ENCODE measurements around the gene RTP1. TPM values are rescaled to one million over a fixed set of nuclear protein-coding genes. Genes with fewer than 3 reads are reported as not detected.
A peak's percentile ranks its signal among the peaks of the same experiment; 100 is the strongest.
"Not testable (repeated sequence)": the region's sequence is repeated elsewhere in the genome, so short reads cannot be mapped to it uniquely, and the experiment has no call there.

Gene RTP1, protein sequence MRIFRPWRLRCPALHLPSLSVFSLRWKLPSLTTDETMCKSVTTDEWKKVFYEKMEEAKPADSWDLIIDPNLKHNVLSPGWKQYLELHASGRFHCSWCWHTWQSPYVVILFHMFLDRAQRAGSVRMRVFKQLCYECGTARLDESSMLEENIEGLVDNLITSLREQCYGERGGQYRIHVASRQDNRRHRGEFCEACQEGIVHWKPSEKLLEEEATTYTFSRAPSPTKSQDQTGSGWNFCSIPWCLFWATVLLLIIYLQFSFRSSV
- not detected for polyA plus RNA-seq (2013, experiment 1 of 2; ENCODE audit: insufficient read length)
- polyA plus RNA-seq (2013, experiment 2 of 2; ENCODE audit: insufficient read length), result not detected

DNA sequence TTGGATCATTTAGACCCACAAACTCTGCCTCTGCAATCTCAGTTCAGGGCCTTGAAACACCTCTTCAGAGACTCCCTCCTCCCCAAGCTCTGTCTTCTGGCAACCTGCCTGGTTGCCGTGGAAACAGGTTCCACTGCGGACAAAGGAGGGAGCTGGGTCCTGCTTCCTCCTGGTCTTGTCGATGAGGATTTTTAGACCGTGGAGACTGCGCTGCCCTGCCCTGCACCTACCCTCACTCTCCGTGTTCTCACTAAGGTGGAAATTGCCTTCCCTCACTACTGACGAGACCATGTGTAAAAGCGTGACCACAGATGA, at the start of gene RTP1:
Gene RTP1 (plus strand): TSS at position 152 of the 315 bp plus-strand sequence. CDS start 30 bp downstream, at position 182.
- no peak for DNase-seq

DNA sequence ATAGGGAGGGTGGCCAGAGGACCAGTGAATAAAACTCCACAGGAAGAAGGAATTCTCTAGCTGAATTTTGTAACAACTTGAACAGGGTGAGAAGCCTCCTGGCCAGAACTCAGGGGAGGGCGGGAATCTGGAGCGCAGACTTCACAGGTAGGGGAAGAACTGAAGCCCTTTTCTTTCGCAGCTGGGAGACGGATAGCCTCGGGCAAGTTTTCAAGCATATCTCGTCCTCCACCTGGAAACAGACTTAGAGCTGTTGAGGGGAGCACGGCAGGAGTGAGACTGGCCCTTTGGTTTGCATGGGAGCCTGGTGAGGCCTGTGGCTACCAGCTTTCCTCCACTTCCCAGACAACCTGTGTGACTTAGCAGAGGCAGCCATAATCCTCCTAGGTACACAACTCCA, 47.1 kb upstream of the RTP1 start:
- DNase-seq, result no peak

DNA sequence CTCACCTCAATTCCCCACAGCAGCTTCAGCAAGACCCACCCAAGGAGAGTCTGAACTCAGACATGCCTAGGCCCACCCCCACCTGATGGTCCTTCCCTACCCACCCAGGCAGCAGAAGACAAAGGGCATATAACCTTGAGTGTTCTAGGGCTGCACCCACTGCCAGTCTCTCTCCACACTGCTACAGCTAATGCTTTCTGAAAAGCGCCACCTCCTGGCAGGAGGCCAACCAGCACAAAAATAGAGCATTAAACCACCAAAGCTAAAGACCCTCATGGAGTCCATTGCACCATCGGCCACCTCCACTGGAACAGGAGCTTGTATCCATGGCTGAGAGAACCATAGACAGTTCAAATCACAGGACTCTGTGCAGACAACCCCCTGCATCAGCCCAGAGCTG, 46.7 kb upstream of the RTP1 start:
- peak; percentile 11 for DNase-seq

DNA sequence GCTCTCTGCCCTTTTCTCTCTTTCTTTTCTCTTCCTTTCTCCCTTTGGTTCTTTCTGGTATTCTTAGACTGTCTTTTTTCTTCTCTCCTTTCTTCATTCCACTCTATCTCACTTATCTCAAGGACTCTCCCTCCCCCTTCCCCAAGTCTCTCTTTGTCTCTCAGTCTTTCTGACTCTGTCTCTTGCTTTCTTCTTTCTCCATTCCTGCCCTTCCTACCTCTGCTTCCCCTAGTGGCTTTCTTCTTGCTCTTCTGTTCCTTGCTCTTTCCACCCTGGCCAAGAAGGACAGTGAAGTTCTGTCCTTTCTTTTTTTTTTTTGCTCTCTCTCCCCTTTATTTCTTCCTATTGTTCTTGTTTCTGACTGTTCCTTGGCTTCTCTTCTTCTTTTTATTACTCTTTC, 35.7 kb upstream of the RTP1 start:
- no peak for DNase-seq

DNA sequence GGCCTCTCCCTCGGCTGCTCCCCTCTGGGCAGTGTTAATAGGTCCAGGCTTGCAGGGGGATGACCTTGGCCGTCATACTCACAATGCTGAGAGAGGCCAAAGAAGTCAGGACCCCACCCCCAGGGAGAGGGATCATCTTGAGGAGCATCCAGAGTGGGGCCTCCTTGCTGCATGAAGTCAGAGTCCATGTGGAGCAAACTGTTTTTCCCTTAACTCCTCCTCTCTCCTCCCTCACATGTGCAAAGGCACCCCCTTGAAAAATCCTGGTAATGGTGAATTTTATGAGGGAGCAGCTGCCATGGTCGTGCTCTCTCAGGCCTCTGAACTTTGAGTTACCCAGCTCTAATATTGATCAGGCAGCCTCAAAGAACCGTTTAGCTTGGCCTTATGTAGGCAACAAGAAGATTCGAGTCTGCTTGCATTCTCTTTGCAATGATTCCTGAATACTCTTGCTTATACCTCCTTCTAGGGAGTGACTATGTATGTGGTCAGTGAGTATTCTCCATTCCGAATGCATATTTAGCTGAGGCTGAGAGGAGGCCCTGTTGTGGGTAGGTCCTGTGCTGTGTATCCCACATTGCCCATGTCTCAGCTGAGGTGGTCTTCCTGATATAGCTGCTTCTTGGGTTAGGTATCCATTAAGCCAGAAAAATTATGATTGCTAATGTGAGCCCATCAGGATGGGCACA, 34.9 kb upstream of the RTP1 start:
- DNase-seq, result no peak

DNA sequence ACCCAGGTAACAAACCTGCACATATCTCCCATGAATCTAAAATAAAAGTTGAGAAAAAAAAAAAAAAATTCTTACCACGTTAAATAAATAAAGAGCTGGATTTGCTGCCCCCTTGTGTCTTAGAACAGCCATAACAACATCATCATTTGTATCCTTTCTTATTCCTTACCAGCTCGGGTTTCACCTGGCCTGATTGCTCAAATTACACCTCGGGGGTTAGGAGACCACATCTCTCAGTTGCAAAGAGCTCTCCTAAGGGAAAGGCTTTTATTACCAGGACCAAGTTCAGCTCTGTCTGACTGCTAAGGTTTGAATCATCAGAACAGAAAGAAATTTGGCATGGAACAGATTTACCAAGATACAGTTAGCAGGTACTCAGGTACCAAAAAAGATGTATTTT, 32.1 kb upstream of the RTP1 start:
- DNase-seq, result peak; percentile 60

DNA sequence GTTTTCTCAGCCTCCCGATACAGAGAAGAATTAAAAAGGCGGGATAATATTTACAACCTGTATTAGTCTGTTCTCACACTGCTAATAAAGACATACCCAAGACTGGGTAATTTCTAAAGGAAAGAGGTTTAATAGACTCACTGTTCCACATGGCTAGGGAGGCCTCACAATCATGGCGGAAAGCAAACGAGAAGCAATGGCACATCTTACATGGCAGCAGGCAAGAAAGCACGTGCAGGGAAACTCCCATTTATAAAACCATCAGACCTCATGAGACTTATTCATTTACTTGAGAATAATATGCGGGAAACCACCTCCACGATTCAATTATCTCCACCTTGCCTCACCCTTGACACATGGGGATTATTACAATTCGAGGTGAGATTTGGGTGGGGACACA, 30.5 kb upstream of the RTP1 start:
- no peak for DNase-seq

DNA sequence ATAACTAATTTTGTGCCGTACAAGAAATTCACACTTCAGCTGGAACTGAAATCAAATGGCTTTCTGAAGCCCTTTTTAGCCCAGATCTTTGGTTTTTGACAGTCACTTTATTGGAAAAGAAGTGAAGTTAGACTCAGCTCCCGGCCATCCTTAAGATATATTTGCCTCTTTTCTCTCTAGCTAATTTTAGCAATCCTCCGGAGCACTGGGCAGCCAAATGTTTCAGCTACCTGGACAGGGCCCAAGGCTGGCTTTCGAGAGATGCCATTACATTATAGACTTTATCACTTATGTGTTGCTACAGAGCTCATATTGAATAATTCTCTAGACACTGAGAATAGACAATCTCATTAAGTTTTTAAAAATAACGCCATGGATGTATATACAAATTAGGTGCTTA, 29.5 kb upstream of the RTP1 start:
- no peak for DNase-seq

DNA sequence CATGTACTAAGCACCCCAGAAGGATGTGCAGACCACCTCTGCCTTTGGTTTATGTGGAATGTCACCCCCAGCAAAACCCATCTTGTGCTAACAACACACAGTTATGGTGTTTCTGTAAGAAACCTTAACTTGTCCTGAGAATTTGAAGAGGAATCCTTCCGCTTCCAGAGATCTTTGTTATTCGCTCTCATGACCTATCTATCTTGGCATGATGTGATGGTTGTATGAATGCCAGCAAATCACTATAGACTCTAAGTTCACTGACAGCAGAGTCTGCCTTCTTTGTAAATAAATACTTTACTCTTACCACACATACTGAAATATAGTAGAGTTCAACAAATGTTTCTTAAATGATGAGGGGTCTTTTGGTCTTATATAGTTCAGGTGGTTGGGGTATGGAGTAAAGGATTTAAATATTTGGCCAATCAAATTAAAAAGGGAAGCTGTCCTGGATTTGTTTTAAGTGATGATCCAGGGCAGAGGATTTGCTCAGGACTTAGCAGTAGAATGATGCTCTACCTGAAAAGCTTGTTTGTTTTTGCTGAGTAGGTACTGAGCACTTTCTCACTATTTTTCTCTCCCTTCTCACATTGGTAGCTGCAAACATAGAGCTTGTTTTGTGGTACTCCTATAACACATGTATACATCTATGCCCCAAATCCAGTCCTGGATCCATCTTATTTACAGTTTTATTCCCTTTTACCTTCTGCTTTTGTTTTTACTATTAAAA, 27.9 kb upstream of the RTP1 start:
- DNase-seq, result peak; percentile 58

DNA sequence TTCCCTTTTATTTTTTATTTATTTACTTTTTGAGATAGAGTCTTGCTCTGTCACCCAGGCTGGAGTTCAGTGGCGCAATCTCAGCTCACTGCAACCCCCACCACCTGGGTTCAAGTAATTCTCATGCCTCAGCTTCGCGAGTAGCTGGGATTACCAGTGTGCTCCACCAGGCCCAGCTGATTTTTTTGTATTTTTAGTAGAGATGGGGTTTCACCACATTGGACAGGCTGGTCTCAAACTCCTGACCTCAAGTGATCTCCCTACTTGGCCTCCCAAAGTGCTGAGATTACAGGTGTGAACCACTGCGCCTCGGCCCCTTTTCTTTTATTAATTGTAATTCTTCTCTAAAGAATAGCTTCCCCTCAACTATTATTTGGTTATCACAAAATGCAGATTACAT, 26.4 kb upstream of the RTP1 start:
- not testable (repeated sequence) for DNase-seq

DNA sequence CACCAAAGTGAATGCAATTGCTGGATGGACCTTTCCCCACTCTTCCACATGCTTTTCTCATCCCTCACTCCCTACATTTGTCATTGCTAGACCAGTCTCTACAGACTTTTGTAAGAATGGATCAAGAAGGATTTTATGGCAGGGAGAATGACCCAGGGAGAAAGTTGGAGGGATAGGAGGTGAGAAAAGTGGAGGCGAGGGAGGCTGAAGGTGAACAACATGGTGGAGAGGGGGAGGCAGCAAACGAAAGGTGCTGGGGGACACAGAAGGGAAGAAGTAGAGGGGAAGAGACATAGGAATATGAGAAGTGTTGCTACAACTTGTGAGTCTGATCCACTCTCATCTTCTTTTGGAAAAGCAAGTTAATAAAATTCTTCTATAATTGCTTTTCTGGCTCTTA, 24.4 kb upstream of the RTP1 start:
- DNase-seq, result no peak

DNA sequence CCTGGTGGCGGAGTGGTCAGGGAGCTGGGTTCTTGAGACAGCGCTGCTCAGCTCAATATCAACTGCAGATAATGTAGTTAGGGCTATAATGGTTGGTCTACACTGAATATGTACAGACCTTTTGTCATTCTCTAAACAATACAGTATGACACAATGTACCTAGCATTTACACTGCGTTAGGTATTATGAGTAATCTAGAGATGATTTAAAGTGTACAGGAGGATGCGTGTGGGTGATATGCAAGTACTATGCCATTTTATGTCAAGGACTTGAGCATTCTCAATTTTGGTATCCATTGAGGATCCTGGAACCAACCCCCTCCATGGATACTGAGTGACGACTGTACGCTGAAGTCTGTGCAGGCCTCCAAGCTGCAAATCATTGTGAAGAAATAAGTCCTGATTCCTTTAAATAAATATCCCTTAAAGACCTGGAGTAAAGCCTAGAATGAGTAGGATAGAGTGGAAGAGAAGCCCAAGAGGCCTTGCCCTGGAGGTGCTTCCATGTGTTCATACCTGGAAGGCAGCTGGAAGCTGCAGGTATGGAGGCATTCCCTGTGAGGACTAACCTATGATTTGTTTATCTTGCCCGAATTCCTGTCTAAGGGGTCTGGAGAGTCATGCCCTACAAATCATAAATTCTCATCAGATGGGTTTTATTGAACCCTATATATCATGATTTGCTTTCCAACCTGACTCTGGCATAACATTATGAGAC, 15.7 kb upstream of the RTP1 start:
- DNase-seq, result no peak

DNA sequence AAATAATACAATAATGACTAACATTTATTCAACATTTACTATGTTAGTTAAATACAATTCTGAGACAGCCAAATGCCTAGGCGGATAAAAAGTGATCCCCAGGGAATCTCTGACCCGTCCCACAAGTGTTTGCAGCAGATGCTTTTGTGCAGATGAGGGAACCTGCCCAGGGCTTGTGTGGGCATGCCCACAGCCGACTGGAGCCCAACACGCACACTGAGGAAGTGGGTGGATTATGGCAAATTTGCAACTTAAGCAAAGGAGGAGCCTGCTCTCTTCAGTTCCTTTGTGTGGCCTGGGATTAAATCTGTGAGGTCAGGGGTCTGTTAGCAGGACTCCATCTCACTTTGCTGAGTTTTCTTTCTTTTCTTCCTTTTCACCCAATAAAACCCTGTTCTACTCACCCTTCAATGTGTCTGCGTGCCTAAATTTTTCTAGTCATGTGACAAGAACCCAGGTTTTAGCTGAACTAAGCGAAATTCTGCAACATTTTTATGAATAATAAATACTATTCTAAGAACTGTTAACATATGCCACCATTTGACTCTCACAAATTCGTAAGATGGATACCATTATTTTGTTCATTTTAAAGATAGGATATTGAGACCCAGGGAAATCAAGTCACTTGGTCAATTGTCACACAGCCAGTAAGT, 13.9 kb upstream of the RTP1 start:
- DNase-seq, result peak; percentile 54

DNA sequence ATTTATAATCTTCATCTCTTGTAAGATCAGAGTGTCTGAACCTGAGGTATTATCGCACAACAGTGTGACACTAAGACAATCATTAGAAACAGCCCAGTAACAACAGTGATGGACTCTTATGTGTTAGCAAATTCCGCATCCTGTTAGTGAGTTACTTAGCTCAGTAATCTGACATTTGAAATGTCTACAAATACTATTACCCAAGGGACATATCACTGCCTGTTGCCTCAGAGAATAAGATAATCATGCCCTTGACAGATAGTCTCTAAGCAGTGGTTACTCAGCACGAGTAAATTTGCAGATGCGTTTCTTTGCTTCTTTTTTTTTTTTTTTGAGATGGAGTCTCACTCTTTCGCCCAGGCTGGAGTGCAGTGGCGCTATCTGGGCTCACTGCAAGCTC, 13.4 kb upstream of the RTP1 start:
- DNase-seq, result no peak

DNA sequence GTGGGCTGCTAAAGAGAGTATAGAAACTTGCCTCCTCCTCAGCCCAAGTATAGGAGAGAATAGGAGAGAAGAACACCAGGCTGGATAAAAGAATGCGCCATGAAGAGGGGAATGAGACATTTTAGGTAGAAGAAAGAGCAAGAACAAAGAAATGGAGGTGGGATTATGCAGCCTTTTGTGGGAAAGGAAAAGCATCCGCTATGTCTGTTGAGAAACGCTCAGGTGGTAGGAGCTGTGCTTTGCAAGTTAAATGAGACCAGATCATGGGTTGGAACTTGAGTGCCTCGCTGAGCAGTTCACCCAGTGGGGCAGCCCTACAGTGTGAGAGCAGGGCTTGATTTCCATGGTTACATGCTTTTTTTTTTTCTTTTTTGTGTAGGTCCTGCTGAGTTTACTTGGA, 11.5 kb upstream of the RTP1 start:
- no peak for DNase-seq

DNA sequence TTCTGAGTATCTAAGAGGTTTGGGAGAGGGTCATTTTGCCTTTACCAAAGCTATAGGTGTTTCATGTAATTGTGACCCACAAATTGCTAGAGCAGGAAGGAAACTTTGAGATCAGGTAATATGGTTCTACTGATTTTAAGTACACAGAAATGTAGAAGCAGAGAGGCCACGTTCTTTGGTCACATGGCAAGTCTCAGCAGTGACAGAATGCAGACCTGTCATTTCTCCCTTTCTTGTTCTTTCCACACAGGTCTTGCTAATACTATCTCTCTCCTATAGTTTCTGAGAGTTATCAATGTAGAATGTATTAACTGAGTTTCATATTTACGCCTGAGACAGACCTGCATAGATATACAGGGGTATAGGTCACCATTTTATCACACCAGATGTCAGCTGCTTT, 10.9 kb upstream of the RTP1 start:
- DNase-seq, result no peak

DNA sequence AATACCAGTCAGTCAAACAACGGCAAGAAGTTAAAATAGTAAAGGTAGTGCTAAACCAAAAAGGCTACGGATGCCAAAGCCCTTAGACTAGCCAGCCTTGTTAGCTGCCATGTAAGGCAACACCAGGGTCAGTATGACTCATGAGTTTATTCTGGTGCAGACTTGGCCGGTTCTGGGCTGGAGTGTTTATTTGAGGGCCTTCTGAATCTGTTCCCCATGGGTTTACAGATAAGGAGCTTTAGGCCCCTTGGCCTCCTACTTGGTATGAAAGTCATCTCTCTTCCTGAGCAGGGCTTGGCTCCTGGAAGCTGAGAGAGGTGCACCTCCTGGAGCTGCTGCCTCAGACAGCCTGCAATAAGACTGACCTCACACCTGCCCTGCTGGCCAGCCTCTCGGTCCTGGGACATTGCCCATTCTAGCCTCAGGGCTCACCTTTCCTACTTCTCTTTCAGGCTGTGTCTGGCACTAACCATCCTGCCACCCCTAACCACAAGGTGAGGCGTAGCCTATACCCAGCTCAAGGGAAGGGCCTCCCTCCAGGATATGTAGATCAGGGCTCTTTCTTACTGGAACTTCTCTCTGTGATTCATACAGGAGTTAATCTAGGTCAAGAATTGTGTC, 10.4 kb upstream of the RTP1 start:
- DNase-seq, result peak; percentile 74

DNA sequence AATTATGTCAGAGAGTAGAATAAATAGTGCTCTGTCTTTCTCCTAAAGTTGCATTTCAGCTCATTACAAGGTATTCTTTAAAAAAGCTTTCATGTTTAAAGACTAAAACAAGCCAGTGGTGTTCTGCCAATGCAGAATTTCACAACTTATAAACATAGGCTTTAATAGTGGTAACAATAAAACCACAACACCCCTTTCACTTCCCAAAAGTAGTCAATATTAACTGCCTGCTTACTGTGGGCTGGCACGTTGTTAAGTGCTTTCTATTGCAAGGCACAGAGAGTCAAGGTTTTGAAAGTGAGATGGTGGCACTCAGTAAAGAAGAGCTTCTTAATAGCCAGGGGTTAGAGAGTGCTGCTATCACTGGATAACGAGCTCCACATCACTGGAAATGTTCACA, 8.4 kb upstream of the RTP1 start:
- no peak for DNase-seq

DNA sequence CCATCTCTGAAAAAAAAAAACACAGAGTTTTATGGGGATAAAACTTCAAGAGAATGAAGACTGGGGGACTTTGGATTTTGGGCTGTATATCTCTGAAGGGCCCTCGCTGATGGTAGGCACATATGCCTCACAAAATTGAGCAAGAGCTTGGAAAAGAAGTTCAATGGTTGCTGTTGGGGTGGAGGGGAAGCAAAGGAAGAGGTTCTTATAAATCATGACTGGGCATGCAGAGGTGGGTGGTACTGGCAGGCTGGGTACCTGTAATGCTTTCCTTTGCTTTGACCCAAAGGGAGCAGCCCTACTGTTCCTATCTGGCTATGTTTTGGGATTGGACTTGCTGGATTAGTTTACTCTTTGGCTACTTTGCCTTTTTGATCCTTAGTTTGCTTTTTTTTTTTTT, 6.0 kb upstream of the RTP1 start:
- no peak for DNase-seq

DNA sequence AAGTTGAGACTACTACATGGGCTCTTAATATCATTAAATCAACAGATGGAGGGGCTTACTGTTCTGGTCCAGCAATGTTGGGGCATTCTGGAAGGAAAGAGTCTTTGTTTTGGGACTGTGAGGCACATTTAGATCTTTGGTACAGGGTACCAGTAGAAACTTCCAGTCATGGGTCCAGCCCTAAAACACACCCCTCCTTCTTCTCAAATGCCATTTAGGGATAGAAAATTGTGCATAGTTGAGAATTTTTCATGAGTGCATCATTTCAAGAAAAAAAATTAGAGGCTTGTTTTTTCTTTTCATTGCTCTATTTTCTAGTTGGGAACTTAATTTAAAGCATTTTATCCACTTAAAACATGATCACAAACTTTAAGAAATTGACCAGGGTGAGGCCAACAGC, 4.1 kb upstream of the RTP1 start:
- DNase-seq, result peak; percentile 58

DNA sequence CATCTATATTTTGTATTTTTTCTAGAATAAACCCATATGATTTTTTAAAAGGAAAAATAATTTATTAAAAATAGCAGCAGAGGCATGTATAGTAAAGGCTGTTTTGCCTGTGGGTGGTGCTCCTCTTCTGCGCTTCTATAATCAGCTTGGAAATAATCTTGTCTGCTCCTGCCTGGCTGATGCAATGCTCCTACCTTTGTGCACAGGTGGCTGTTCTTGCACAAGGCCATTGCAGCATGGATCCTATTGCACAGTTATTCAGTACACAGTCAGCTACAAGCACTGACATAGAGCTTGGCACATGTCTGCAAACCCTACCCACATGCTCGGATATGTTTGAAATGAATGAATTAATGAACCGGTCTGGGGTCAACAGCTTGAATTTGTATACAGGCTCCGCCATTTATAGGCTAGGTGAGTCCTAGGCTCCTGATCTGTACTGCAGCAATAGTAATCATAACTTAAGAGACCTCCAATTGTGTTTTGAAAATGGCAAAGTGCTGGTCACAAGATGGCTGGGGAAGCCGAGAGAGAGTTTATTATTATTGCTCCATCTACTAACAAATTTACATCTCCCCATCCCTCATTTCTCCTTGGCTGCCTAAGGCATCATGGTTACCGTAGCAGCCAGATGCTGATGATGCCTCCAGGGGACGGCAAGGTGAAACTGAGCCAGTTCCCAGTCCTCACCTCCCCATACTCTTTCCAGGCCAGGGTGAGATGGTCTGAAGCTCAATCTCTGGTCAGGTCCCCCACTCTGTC, 532 bp upstream of the RTP1 start:
- no peak for DNase-seq

Data from fibroblast of skin of scalp (primary cell).